Skeletal muscle tissue (tissue), 4 donors: ENCODE measurements around the gene CHD6. TPM values are rescaled to one million over a fixed set of nuclear protein-coding genes. Genes with fewer than 3 reads are reported as not detected.
A peak's percentile ranks its signal among the peaks of the same experiment; 100 is the strongest.

Experiments used
- H3K27ac ChIP-seq: one replicate; pipeline ENCODE4 v1.7.0; 2013; ENCODE audit warnings: mild to moderate bottlenecking, low read depth, low read length, inconsistent platforms
- H3K27me3 ChIP-seq, 3 donors: one replicate each; pipeline ENCODE4 v1.7.0; 2013; ENCODE audit warnings: low read length in 3 of 3; ENCODE audit not compliant: control insufficient read depth in 3 of 3, insufficient read depth in 3 of 3
- H3K36me3 ChIP-seq, 3 donors: one replicate each; pipeline ENCODE4 v1.7.0; 2013; ENCODE audit warnings: low read length in 3 of 3; ENCODE audit not compliant: control insufficient read depth in 3 of 3, insufficient read depth in 3 of 3
- H3K4me1 ChIP-seq, 3 donors: one replicate each; pipeline ENCODE4 v1.7.0; 2013; ENCODE audit warnings: low read length in 3 of 3, mild to moderate bottlenecking in 3 of 3; ENCODE audit not compliant: control insufficient read depth in 3 of 3, insufficient read depth in 3 of 3
- H3K4me3 ChIP-seq, 3 donors: one replicate each; pipeline ENCODE4 v1.7.0; 2013; ENCODE audit warnings: low read length in 3 of 3
- H3K9ac ChIP-seq, 3 donors: one replicate each; pipeline ENCODE4 v1.7.0; 2013; ENCODE audit warnings: low read length in 3 of 3, mild to moderate bottlenecking in 3 of 3, moderate library complexity in 2 of 3, low read depth in 1 of 3
- H3K9me3 ChIP-seq, 3 donors: one replicate each; pipeline ENCODE4 v1.7.0; 2013; ENCODE audit warnings: low read length in 3 of 3; ENCODE audit not compliant: control insufficient read depth in 3 of 3
- total RNA-seq: library from RNA; depleted of rRNA; stranded (reverse); fragments of >200 nt; gene quantifications from one replicate; pipeline ENCODE4 v1.2.3, GENCODE V29; 2014
- donor health status: Osteomylitis.

Gene CHD6
- total RNA-seq, 1 donor from 2014 or later = 45.9 TPM

DNA sequence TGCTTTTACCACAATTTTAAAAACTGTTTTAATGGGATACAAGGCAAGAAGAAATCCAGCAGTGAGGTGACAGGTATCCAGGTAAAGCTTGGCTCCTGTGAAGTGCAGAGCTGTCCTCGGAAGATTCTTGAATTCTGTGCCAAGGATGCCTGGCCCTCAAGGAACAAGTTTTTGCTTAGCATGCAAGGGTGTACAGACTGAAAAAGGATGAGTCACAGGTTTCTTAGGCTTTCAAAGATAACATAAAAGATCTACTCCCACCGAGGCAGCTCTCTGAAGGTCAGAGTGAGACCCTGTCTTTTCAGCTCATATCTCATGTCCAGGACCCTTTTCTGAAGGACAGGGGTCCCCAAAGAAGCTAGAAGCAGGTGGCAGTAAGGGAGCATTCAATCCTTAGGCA lies 83.3 kb downstream of the CHD6 start:
- Histone ChIP-seq H3K36me3 (peaks cover 8 to 16% (median 9%) of the 10 kb centered on the region in 3 donors), H3K9me3 (no peaks in the 10 kb centered on the region), H3K27ac (no peak overlapping the region), H3K9ac (no peak overlapping the region), H3K4me1 (peaks cover 2 to 3% (median 2%) of the 10 kb centered on the region in 3 donors), H3K4me3 (no peak overlapping the region), H3K27me3 (no peaks in the 10 kb centered on the region)

DNA sequence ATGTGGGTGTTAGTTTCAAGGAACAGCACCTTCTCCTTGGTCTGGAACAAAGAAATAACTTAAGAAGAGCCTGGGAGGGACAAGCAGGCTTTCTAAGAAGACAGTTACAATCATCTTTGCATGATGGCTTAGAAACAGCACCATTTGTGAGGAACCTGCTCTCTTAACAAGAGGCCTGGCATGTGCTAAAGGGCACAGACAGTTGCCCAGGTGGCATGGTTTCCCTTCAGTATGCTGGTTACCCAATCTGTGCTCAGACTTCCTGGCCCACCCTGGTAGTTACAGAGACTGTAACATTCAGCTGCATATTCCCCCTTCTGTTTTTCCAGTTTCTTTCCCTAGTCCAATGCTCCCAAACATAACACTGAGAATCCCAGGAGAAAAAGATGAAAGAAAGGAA lies 84.0 kb downstream of the CHD6 start:
- H3K4me1 ChIP-seq = peaks cover 2 to 3% (median 2%) of the 10 kb centered on the region in 3 donors
- H3K9me3 ChIP-seq = no peaks in the 10 kb centered on the region
- H3K36me3 ChIP-seq = peaks cover 8 to 16% (median 9%) of the 10 kb centered on the region in 3 donors

DNA sequence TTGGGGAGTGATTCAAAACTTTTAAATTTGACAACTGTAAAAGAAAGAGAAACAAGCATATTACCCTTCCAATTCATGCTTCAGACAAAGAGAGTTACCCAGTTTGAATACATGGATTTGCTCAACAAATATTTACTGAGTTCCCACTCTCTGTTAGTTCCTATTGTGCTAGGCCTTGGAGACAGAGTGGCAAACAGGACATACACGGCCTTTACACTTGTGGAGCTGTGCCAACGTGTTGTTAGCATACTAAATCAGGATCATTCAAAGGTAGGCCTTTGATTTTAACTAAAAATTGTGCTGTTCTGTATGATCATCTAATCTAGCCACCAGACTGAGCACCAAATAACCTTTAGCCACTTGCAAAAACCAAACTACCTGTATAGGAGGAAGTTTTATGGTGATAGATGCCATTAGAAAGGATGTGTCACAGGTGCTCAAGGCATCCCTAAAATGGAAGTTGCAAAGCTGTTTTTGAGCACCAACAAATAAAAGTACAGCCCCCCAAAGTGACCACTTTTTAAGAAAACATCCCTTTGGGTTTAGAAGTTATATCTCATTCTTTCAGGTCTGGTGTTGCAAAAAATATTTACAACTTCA lies 84.5 kb downstream of the CHD6 start:
- Histone ChIP-seq H3K9me3 (no peaks in the 10 kb centered on the region), H3K27me3 (no peaks in the 10 kb centered on the region), H3K4me3 (no peak overlapping the region), H3K36me3 (peaks cover 8 to 14% (median 9%) of the 10 kb centered on the region in 3 donors), H3K9ac (no peak overlapping the region), H3K27ac (no peak overlapping the region), H3K4me1 (peaks cover 2 to 3% (median 2%) of the 10 kb centered on the region in 3 donors)

More for the DNA sequence above, 84.0 kb downstream of the CHD6 start:
- Histone ChIP-seq H3K27ac (no peak overlapping the region), H3K4me3 (no peak overlapping the region), H3K9ac (no peak overlapping the region), H3K27me3 (no peaks in the 10 kb centered on the region)

DNA sequence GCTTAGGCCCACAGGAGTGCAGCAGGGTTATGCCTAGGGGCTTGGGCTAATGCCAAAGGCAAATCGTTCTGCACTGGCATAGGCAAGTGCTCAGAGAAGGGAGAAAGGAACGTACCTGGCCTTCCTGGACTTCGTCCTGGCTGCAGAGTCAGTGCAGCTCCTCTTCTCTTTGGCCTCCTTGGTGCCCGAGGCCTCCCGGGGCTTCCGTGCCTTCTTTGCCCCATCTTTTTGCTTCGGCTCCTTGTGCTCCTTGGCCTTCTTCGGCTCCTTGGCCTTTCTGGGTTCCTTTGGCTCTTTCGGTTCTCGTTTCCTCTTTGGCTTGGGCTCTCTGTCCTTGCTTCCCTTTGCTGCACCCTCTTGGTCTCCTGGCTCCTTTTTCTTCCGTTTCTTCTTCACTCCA lies 85.2 kb downstream of the CHD6 start:
- H3K9me3 ChIP-seq = no peaks in the 10 kb centered on the region
- no peaks in the 10 kb centered on the region for H3K27me3 ChIP-seq
- no peak overlapping the region for H3K4me3 ChIP-seq
- peaks cover 2 to 3% (median 2%) of the 10 kb centered on the region in 3 donors for H3K4me1 ChIP-seq
- H3K36me3 ChIP-seq = peaks cover 8 to 14% (median 9%) of the 10 kb centered on the region in 3 donors
- H3K9ac ChIP-seq = no peak overlapping the region
- no peak overlapping the region for H3K27ac ChIP-seq

DNA sequence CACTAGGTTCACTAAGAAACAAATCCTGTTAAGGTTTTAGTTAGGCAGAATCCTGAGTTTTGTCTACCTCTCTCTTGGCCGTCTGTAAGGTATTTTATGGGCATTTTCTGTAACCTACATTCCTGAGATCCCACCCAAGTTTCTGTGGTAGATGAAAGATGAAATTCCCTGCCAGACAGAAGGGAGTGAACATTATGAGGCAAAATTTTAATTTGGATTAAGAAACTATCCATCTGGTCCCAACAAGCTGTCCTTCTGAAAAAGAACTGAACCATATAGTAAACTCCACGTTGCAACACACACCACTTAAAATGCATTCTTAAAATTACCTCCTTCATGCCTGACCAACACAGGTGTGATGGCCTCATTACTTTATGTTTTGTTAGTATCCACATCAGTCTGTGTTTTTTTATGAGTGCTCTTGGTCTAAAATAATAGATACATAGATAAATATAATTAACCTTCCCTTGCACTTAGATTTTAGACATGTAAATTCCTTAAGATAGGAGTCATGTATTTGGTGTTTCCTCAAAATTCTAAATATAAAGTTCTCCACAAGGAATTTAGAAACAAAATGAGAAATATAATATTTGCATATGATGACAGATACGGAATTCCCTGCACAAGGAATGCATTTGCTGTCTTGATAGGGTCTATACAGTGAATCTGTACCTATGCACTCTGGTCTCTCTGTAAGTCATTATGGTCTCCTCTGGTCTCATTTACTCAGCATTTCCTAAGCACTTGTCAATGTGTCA lies 86.5 kb downstream of the CHD6 start:
- Histone ChIP-seq H3K9me3 (no peaks in the 10 kb centered on the region), H3K27ac (no peak overlapping the region), H3K27me3 (no peaks in the 10 kb centered on the region), H3K9ac (no peak overlapping the region), H3K4me3 (no peak overlapping the region), H3K4me1 (peaks cover 2 to 3% (median 2%) of the 10 kb centered on the region in 3 donors), H3K36me3 (peaks cover 8 to 14% (median 9%) of the 10 kb centered on the region in 3 donors)

DNA sequence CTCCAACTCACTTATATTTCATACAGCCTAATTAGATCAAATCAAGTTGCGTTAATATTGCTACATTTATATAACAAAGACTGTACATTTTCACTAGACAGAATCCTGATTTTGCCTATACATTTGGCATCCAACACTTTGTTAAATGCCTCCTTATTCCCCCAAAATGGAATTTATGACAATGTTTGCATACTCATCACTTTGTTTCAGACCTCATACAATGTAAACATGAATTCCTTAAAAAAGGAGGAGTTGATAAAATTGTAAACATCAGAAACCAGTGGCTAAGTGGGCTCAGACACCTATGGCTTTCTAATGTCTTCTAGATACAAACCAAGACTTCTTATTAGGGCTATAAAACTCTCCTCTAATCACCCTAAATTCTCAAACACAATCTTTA lies 87.3 kb downstream of the CHD6 start:
- Histone ChIP-seq H3K27me3 (no peaks in the 10 kb centered on the region), H3K4me1 (peaks cover 2 to 5% (median 3%) of the 10 kb centered on the region in 3 donors), H3K9me3 (no peaks in the 10 kb centered on the region), H3K9ac (no peak overlapping the region), H3K36me3 (peaks cover 8 to 14% (median 9%) of the 10 kb centered on the region in 3 donors), H3K4me3 (no peak overlapping the region), H3K27ac (no peak overlapping the region)

DNA sequence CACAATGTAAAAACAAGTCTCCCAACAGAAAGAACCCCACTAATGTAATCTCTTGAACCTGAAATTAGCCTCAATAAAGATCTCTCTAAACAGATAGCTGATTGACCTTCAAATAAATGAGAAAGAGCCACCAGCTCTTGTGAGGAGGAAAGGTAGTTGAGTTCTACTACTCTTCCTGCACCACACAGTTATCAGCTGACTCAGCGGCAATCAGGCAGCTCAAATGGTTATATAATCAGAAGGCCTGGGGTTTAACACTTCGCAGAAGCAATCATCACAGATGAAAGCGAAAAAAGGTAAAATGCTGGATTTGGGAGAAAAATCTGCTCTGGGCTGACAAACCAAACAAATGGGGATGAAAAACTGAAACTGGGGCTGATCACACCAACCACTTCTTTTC lies 91.8 kb downstream of the CHD6 start:
- Histone ChIP-seq H3K4me1 (peaks cover 3 to 6% (median 5%) of the 10 kb centered on the region in 3 donors), H3K4me3 (no peak overlapping the region), H3K9ac (no peak overlapping the region), H3K9me3 (no peaks in the 10 kb centered on the region), H3K27me3 (no peaks in the 10 kb centered on the region), H3K27ac (no peak overlapping the region), H3K36me3 (peaks cover 0 to 2% (median 0%) of the 10 kb centered on the region in 3 donors)

DNA sequence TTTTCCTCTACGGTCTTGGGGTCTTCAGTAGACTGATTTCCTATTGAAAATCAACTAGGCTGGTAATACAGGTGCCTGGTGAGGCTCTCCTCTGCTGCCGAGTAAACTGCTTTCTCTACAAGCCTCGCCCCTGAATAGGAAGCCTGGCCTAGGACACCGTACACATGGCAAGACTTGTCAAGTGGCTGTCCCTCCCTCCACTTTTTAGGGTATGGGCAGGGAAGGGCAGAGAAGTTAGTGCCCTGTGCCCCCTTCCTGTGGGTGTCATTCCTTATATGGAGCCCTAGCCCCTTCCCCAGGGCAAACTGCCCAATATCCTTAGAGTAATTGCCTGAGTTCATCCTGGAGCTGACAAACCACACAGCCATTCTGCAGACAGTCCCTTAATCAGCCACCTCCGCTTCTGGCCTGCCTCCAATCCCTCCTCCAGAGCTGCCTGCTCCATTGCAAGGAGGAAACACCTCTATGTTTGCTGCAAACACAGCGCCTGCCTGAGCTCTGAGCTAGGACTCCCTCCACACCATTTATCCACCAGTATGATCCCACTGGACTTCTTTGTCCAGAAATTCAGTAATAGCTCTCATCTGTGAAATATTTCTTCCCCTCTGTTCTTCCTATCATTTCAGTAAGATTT lies 93.1 kb downstream of the CHD6 start:
- Histone ChIP-seq H3K27me3 (no peaks in the 10 kb centered on the region), H3K4me3 (peak overlapping the region in 1 of 3 donors; percentile 9), H3K9ac (no peak overlapping the region), H3K4me1 (peaks cover 3 to 6% (median 5%) of the 10 kb centered on the region in 3 donors), H3K9me3 (no peaks in the 10 kb centered on the region), H3K27ac (no peak overlapping the region), H3K36me3 (peaks cover 0 to 2% (median 0%) of the 10 kb centered on the region in 3 donors)

DNA sequence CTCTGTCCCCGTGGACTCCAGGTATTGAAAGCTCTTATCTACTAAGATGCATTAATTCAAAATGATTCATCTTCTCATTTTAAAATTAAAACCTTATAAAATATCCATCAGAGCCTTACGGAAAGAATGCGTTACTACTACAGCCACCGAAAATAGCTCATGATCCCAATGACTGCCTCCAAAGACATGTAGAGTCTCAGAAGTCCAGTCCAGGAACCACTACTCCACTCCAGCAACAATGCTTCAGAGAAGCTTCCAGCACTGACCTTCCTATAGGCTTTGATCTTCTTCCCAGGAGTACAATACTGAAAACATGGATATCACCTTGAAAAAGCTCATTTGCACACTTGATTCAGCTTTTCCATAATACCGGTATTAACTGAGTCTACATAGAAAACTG lies 94.3 kb downstream of the CHD6 start:
- Histone ChIP-seq H3K27ac (no peak overlapping the region), H3K9me3 (no peaks in the 10 kb centered on the region), H3K4me1 (peaks cover 3 to 6% (median 5%) of the 10 kb centered on the region in 3 donors), H3K27me3 (no peaks in the 10 kb centered on the region), H3K9ac (no peak overlapping the region), H3K36me3 (no peaks in the 10 kb centered on the region), H3K4me3 (no peak overlapping the region)

DNA sequence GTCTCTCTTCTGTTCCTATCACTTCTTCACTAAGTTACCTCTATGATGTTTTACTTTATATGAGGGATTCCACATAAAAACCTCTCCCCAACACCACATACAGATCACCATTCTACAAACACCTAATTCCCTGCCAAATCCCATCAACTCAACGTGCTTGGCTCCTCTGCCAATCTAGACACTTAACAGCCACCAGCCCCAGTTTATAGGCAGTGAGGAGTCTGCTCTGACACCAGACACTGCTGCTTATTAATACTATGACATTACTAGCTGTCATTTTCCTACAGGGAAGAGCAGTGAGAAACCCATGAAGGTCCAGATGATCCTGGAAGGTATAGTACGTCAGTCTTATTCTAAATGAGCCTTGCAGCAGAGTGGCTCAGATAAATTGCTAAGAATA lies 104.3 kb downstream of the CHD6 start:
- Histone ChIP-seq H3K36me3 (peaks cover 2 to 13% (median 3%) of the 10 kb centered on the region in 3 donors), H3K9me3 (no peaks in the 10 kb centered on the region), H3K4me1 (peaks cover 34 to 52% (median 42%) of the 10 kb centered on the region in 3 donors), H3K9ac (no peak overlapping the region), H3K27ac (peak overlapping the region; percentile 26), H3K4me3 (no peak overlapping the region), H3K27me3 (no peaks in the 10 kb centered on the region)
